ENCODE results near the gene FRMD8.

FRMD8 gene

DNA sequence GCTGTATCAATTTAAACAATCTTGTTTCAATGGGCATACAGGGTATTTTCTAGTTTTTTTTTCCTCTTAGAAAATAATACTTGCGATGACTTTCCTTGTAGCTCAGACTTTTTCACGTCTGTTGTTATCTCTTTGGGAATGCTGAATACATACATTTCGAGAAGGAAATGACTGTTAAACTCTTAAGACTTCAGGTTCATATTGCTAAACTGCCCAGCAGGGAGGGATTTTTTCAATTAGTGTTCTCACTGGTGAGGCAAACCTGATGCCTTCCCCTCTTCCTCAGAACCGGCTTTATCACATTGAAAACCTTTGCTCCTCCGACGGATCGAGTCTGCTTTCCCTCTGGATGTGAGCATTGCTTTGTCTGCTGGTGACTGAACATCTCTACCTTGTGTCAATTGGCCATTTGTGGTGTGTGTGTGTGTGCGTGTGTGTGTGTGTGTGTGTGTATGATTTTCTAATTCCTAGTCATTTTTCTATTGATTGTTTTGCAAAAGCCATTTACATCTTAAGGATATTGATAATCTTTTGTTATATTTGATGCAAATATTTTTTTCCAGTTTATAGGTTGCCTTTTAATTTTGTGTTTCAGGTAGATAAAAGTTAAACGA lies 42.7 kb downstream of the FRMD8 start:
- TF ChIP-seq, protein P1, sequence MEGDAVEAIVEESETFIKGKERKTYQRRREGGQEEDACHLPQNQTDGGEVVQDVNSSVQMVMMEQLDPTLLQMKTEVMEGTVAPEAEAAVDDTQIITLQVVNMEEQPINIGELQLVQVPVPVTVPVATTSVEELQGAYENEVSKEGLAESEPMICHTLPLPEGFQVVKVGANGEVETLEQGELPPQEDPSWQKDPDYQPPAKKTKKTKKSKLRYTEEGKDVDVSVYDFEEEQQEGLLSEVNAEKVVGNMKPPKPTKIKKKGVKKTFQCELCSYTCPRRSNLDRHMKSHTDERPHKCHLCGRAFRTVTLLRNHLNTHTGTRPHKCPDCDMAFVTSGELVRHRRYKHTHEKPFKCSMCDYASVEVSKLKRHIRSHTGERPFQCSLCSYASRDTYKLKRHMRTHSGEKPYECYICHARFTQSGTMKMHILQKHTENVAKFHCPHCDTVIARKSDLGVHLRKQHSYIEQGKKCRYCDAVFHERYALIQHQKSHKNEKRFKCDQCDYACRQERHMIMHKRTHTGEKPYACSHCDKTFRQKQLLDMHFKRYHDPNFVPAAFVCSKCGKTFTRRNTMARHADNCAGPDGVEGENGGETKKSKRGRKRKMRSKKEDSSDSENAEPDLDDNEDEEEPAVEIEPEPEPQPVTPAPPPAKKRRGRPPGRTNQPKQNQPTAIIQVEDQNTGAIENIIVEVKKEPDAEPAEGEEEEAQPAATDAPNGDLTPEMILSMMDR (conservative IDR thresholded peaks at IDR 0.05; ENCODE audit: control insufficient read depth, insufficient read depth, low read depth, low read length), result no peak
- DNase-seq (ENCODE audit: low read depth), result peak; percentile 86
- H3K4me3 ChIP-seq (ENCODE audit: control insufficient read depth, low read depth, low read length), result peak overlapping the region; percentile 28

- peak; percentile 89 for DNase-seq (ENCODE audit: low read depth)
- TF ChIP-seq, protein P1 (conservative IDR thresholded peaks at IDR 0.05; ENCODE audit: control insufficient read depth, insufficient read depth, low read depth, low read length), result no peak
- peak overlapping the region; percentile 17 for H3K4me3 ChIP-seq (ENCODE audit: control insufficient read depth, low read depth, low read length)
Measured at GRCh38 chr11:65429724-65430405, 43.4 kb downstream of the FRMD8 start.

GRCh38 chr11:65430406-65431217 lies 44.2 kb downstream of the FRMD8 start:
- peak overlapping the region; percentile 16 for H3K4me3 ChIP-seq (ENCODE audit: control insufficient read depth, low read depth, low read length)
- TF ChIP-seq, protein P1 (conservative IDR thresholded peaks at IDR 0.05; ENCODE audit: control insufficient read depth, insufficient read depth, low read depth, low read length), result no peak
- DNase-seq (ENCODE audit: low read depth), result peak; percentile 75

DNA sequence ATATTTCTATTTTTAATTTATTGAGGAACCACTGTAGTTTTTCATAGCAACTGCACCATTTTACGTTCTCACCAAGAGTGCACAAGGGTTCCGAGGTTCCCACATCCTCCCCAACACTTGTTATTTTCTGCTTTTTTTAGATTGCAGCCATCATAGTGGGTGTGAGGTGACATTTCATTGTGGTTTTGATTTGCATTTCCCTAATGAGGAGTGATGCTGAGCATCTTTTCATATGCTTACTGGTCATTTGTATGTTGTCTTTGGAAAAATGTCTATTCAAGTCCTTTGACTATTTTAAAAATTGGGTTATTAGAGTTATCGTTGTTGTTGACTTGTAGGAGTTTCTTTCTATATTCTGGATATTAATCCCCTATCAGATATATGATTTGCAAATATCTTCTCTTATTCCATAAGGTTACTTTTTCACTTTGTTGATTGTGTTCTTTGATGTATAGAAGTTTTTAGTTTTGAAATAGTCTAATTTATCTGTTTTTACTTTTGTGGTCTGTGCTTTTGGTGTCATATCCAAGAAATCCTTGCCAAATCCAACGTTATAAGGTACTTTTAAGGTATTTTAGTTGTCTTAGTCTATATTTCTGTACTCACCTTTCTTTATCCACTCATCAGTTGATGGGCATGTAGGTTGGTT lies 45.1 kb downstream of the FRMD8 start:
- TF ChIP-seq, protein P1 (conservative IDR thresholded peaks at IDR 0.05; ENCODE audit: control insufficient read depth, insufficient read depth, low read depth, low read length), result no peak
- no peak overlapping the region for H3K4me3 ChIP-seq (ENCODE audit: control insufficient read depth, low read depth, low read length)
- DNase-seq (ENCODE audit: low read depth), result peak; percentile 59

- TF ChIP-seq, protein P1 (conservative IDR thresholded peaks at IDR 0.05; ENCODE audit: control insufficient read depth, insufficient read depth, low read depth, low read length), result no peak
- H3K4me3 ChIP-seq (ENCODE audit: control insufficient read depth, low read depth, low read length), result no peak overlapping the region
- peak; percentile 36 for DNase-seq (ENCODE audit: low read depth)
Measured at GRCh38 chr11:65432100-65432650, 45.7 kb downstream of the FRMD8 start.
